NAMALWA (cell line): ENCODE data around the gene NLGN1.

Experiments
- DNase-seq: peaks from one replicate; pipeline ENCODE4 v3.0.0-alpha.2; 2015; ENCODE audit warnings: low spot score

The NLGN1 gene

GRCh38 chr3:173843060-173843459 is 445.5 kb downstream of the NLGN1 start:
- no peak for DNase-seq

- no peak for DNase-seq
Observed at GRCh38 chr3:173846584-173846983, 449.0 kb downstream of the NLGN1 start.

DNA sequence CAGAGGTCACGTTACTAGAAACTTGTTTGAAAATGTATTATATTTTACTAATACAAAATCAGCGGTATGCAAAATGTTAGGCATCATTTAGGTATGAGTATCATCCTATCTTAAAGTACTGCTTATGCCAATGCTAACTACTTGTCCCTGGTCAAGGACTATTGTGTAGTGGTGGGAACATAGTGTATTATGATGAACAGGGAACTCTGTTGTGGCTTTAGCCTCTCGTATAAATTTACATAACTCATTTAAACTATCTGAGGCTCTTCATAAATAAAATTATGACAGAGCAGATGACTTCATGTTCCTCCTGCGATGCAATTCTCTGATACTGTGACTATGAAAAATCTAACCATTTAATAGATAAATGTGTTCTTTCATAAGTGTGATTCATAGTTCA is 451.9 kb downstream of the NLGN1 start:
- no peak for DNase-seq

- no peak for DNase-seq
Observed at GRCh38 chr3:173857154-173857553, 459.6 kb downstream of the NLGN1 start.

GRCh38 chr3:173862701-173863100 is 465.2 kb downstream of the NLGN1 start:
- DNase-seq = no peak

DNA sequence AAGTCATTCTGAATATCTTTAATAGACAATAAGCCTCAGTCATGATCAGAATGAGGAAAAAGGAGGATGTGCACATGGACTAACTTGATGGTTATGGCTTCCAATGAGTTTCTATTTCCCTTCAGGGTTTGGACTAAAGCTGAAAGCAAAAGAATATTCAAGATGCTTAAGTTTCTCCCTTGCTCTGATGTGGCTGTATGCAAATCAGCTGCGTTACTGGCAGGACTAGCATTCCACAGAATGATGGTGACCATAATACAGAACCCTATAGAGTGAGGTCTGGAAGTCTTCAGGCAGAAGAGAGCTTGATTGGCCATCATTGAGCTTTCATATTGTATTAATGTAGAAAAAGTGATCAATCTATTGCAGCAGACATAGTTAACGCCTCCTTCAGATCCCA is 466.0 kb downstream of the NLGN1 start:
- DNase-seq = no peak

GRCh38 chr3:173865900-173866498 is 468.5 kb downstream of the NLGN1 start:
- no peak for DNase-seq

DNA sequence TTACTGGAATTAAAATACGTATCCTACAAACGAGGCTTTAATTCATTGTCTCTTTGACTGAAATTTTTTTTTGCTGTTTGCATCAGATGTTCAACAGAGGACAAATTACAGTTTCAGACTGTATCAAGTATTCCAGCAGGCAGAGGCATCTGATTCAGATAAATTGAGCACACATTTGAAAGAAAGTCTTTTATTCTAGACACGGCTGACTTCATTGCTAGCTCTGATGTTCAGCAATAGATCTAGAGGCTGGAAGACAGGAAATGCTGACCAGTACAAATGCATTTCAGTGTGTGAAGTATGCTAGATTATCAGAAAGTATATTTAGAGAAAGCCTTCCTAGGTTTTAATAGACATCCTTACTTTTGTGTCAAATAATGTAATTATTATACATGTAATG is 472.2 kb downstream of the NLGN1 start:
- DNase-seq = no peak

DNA sequence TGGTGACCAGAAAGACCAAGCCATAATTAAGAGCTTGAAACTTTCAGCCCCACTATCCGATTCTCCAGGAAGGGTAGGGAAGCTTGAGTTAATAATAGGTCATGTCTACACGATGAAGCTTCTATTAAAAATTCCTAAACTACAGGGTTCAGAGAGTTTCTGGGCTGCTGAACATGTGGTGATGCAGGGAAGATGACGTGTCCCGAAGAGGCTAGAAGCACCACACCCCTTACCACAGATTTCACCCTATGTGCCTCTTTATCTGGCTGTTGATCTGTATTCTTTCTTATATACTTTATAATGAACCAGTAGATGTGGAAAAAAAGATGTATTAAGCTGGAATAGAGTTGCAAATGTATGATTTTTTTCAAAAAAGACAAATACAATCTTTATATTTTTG is 473.4 kb downstream of the NLGN1 start:
- DNase-seq = no peak

DNA sequence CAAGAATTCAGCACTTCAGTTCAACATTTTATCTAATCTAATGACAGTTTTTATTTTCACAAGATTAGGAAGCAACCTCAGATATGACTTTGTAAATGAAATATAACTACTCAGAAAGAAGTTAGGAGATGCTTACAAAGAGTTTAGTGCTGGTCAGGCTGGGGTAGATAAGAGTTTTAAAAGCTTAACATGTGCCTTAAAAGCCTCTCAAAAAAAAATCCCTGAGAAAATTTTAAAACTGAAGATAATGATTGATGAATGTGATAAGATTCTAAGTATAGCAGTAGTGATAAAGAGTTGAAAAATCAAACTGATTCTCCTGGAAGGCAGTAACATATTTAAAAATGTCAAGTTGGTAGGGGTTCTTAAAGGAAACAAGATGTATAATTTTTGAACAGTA is 478.2 kb downstream of the NLGN1 start:
- no peak for DNase-seq

DNA sequence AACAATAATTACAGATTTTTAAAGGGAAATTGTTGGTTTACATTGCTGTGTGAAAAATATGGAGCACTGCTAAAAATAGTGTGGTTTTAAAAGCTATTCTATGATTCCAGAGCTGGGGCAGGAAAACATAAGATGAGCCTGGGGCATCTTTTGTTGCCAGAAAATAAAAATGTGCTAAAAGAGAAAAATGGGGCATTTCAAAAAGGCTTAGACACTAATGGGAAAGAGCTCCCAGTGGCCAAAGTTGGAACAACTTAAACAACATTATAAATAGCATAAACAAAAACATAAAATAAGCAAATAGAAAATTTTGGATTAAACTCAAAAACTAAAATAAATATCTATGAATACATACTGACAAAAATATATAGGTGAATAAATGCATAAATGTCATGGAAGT is 478.9 kb downstream of the NLGN1 start:
- DNase-seq = peak; percentile 7

- no peak for DNase-seq
Observed at GRCh38 chr3:173887888-173888287, 490.3 kb downstream of the NLGN1 start.

DNA sequence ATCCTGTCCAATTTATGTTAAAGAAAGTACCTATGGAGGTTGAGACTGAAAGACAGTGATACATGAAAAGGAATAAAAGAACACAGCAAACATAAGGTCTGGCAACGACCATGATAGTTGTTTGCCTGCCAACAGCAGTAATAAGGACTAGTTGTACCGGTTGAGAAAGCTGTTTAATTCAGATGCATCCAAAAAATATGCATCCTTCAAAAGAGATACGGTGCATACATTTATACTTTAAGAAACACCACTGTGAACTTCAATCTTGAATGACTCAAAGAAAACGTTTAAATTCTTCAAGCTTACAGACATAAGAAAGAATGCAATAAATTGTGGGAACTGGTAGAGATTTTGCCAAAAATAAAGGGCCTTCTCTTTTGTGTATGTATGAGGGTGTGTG is 492.1 kb downstream of the NLGN1 start:
- no peak for DNase-seq

DNA sequence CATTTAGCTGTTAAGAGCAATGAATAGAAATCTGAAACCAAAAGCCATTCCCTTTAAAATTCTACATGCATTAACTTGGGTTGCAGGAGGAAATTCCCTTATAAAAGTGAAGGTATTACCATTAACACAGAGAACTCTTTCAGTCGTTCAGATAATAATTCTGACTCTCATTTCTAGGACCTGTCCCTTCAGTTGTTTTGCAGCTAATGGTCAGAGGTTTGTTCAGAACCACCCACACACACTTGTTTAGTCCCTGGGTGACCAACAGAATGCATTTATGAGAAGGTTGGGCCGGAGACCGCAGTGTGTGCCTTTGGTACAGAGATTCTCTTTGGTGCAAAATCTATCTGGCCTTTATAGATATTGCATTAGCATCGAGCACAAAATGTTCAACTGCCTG is 492.5 kb downstream of the NLGN1 start:
- DNase-seq = no peak

GRCh38 chr3:173891272-173892100 is 493.9 kb downstream of the NLGN1 start:
- DNase-seq = peak; percentile 18

- no peak for DNase-seq
Observed at GRCh38 chr3:173892547-173892946, 495.0 kb downstream of the NLGN1 start.

GRCh38 chr3:173893066-173893465 is 495.5 kb downstream of the NLGN1 start:
- no peak for DNase-seq

DNA sequence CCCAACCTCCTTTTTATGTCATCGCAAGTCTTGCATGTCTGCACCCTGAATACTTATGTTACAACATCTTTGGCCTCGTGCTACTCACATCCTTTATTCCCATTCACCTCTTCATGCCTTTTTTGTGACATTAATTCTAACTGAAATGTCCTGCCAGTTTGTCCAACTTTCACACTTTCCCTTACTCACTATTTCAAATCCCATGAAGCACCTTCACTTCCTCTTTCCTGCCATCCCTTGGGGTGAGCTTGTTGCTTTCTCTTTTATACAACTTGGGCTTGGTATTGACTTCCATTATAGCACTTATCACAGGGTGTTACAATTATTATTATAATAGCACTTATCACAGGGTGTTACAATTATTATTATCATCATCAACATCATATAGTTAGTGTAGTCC is 496.3 kb downstream of the NLGN1 start:
- no peak for DNase-seq

GRCh38 chr3:173897631-173898030 is 500.1 kb downstream of the NLGN1 start:
- DNase-seq = no peak

- DNase-seq = no peak
Observed at GRCh38 chr3:173901649-173902048, 504.1 kb downstream of the NLGN1 start.

GRCh38 chr3:173902401-173902800 is 504.9 kb downstream of the NLGN1 start:
- no peak for DNase-seq

GRCh38 chr3:173902871-173903270 is 505.3 kb downstream of the NLGN1 start:
- no peak for DNase-seq

GRCh38 chr3:173905381-173905780 is 507.8 kb downstream of the NLGN1 start:
- DNase-seq = no peak

DNA sequence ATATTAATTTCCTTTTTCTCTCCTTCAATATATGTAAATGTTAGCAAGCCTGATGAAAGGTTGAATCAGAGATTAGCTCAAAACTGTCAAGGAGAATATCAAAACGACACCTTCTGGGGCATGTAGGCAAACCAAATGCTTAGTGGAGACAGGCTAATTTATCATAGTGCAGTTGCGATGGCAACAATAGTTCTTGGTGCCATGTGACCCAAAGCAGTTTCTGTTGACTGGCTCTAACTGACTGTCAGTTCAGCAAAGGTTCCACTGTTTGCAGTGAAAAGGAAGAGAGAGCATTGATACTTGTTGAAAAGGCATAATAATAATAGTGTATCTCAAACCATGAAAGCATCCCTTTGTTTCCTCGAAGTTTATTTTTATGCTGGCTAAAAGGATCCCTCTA is 513.9 kb downstream of the NLGN1 start:
- DNase-seq = no peak
